ENCODE results near the gene CSNK2A1. TPM values are rescaled to one million over a fixed set of nuclear protein-coding genes. Genes with fewer than 3 reads are reported as not detected.

CSNK2A1 gene
- polyA plus RNA-seq, 3 donors, result 31.7 to 55.5 (median 35.2) TPM

- WGBS (ENCODE audit: insufficient coverage), result no CpG with 5 or more reads among the region's 2 CpGs
- no peaks in the 10 kb centered on the region for H3K4me1 ChIP-seq (ENCODE audit: control insufficient read depth in 1 of 2, insufficient read depth in 2 of 2, low read length in 2 of 2)
- DNase-seq, result no peak
- H3K27me3 ChIP-seq (ENCODE audit: control insufficient read depth in 2 of 2, insufficient read depth in 2 of 2, low read length in 2 of 2), result no peaks in the 10 kb centered on the region
- Mint-ChIP-seq H3K27ac (no peak overlapping the region), H3K27me3 (ENCODE audit: low read depth in 3 of 3) (peaks cover 0 to 2% (median 0%) of the 10 kb centered on the region in 3 donors), H3K36me3 (peaks cover 46 to 48% of the 10 kb centered on the region in 2 donors), H3K4me1 (peaks cover 23% of the 10 kb centered on the region), H3K9me3 (peaks cover 12 to 23% (median 16%) of the 10 kb centered on the region in 7 donors), H3K4me3 (no peak overlapping the region)
- no peak overlapping the region for H3K9ac ChIP-seq (ENCODE audit: insufficient read depth, low read length, poor library complexity, severe bottlenecking)
- H2AFZ ChIP-seq (ENCODE audit: insufficient read depth, low read depth, low read length, poor library complexity, severe bottlenecking), result no peak overlapping the region
- peaks cover 95% of the 10 kb centered on the region for H4K20me1 ChIP-seq (ENCODE audit: insufficient read depth, low read length)
- H3K4me3 ChIP-seq (replicated peaks in 1 of 3; ENCODE audit: low read depth in 2 of 3, low read length in 3 of 3), result no peak overlapping the region
- intact Hi-C loops (cut with micrococcal nuclease), result no loop called here
- H3K27ac ChIP-seq (ENCODE audit: low read depth in 1 of 2, low read length in 2 of 2), result no peak overlapping the region
- H3K4me2 ChIP-seq (replicated peaks; ENCODE audit: extremely low read depth, low read length, poor library complexity, severe bottlenecking), result no peak overlapping the region
- peaks cover 97% of the 10 kb centered on the region for H3K79me2 ChIP-seq (ENCODE audit: insufficient read depth, low read length)
- peaks cover 7 to 14% of the 10 kb centered on the region in 2 donors for H3K9me3 ChIP-seq (replicated peaks in 1 of 2; ENCODE audit: control insufficient read depth in 1 of 2, insufficient read depth in 1 of 2, low read length in 2 of 2)
- peaks cover 14 to 45% of the 10 kb centered on the region in 2 donors for H3K36me3 ChIP-seq (replicated peaks in 1 of 2; ENCODE audit: control insufficient read depth in 1 of 2, insufficient read depth in 2 of 2, low read length in 2 of 2)
- no peak for TF ChIP-seq CTCF (IDR thresholded peaks at IDR 0.05)
These were observed 26.4 kb downstream of the CSNK2A1 start for GRCh38 chr20:517221-517620.

GRCh38 chr20:516799-517198, 26.8 kb downstream of the CSNK2A1 start:
- peaks cover 43 to 45% of the 10 kb centered on the region in 2 donors for H3K36me3 Mint-ChIP-seq
- WGBS (ENCODE audit: insufficient coverage), result no CpG with 5 or more reads among the region's 2 CpGs

More at GRCh38 chr20:516799-517198, 26.8 kb downstream of the CSNK2A1 start:
- intact Hi-C loops (cut with micrococcal nuclease), result no loop called here
- Histone ChIP-seq H3K36me3 (replicated peaks in 1 of 2; ENCODE audit: control insufficient read depth in 1 of 2, insufficient read depth in 2 of 2, low read length in 2 of 2) (peaks cover 10 to 41% of the 10 kb centered on the region in 2 donors), H3K4me1 (ENCODE audit: control insufficient read depth in 1 of 2, insufficient read depth in 2 of 2, low read length in 2 of 2) (no peaks in the 10 kb centered on the region), H3K27ac (ENCODE audit: low read depth in 1 of 2, low read length in 2 of 2) (no peak overlapping the region), H3K9ac (ENCODE audit: insufficient read depth, low read length, poor library complexity, severe bottlenecking) (no peak overlapping the region), H3K4me3 (replicated peaks in 1 of 3; ENCODE audit: low read depth in 2 of 3, low read length in 3 of 3) (no peak overlapping the region), H3K79me2 (ENCODE audit: insufficient read depth, low read length) (peaks cover 97% of the 10 kb centered on the region), H3K27me3 (ENCODE audit: control insufficient read depth in 2 of 2, insufficient read depth in 2 of 2, low read length in 2 of 2) (no peaks in the 10 kb centered on the region), H2AFZ (ENCODE audit: insufficient read depth, low read depth, low read length, poor library complexity, severe bottlenecking) (no peak overlapping the region), H3K9me3 (replicated peaks in 1 of 2; ENCODE audit: control insufficient read depth in 1 of 2, insufficient read depth in 1 of 2, low read length in 2 of 2) (peaks cover 7 to 14% of the 10 kb centered on the region in 2 donors), H4K20me1 (ENCODE audit: insufficient read depth, low read length) (peaks cover 95% of the 10 kb centered on the region), H3K4me2 (replicated peaks; ENCODE audit: extremely low read depth, low read length, poor library complexity, severe bottlenecking) (no peak overlapping the region)
- no peak for TF ChIP-seq CTCF (IDR thresholded peaks at IDR 0.05)
- Mint-ChIP-seq H3K27me3 (ENCODE audit: low read depth in 3 of 3) (peaks cover 0 to 2% (median 0%) of the 10 kb centered on the region in 3 donors), H3K9me3 (peaks cover 11 to 22% (median 16%) of the 10 kb centered on the region in 7 donors), H3K4me3 (no peak overlapping the region), H3K4me1 (peaks cover 27% of the 10 kb centered on the region), H3K27ac (no peak overlapping the region)
- DNase-seq, result no peak
